ENCODE data around the gene AKAP8L.

Gene AKAP8L

DNA sequence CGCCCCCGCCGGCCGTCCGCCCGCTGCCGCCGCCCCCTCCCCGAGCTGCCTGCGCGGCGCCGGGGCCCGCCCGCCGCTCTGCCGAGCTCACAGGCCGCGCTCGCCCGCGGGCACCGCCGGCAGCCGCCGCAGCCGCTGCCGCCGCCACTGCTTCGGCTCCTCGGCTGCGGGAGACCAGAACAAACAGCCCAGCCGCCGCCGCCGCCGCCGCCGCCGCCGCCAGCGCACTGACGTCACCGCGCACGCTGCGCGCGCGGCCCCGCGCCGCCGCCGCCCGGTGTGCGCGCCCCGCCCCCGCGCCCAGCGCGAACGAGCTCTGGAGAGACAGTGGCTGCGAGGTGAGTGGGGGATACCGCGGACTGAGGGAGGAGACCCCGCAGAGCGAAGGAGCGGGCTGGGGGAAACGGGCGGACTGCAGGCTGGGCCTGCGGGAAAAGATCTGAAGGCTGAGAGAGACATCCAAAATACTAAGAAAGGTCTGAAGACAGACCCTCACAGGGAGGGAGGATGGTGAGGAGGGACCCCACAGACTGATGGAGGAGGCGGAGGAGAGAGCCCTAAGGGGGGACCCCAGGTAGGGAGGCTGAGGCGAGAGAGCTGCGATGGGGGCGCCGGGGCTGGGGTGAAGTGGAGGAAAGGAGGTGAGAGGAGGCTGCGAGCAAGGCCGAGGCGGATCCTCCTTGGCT lies 86.3 kb downstream of the AKAP8L start, which contains the start of gene BRD4:
TSS of gene BRD4 (minus strand) at position 229 of the 686 bp plus-strand sequence. CDS start 59,440 bp downstream, outside the sequence.
- Histone ChIP-seq H4K8ac (ENCODE audit: low read depth, low read length) (peak within 1 kb of the TSS; percentile 88), H3K4me2 (ENCODE audit: low read length) (peak within 1 kb of the TSS; percentile 95), H2BK5ac (ENCODE audit: low read depth, low read length, poor library complexity) (peak within 1 kb of the TSS; percentile 97), H3K4me3 (ENCODE audit: low read depth, low read length) (peak within 1 kb of the TSS; percentile 97), H3K18ac (ENCODE audit: low read length) (peak within 1 kb of the TSS; percentile 100), H3K23ac (ENCODE audit: low read length) (no peak within 1 kb of the TSS), H3K36me3 (ENCODE audit: control insufficient read depth in 1 of 2, insufficient read depth in 2 of 2, low read length in 2 of 2) (no peaks in the 10 kb centered on the region), H3K79me1 (ENCODE audit: low read length) (peaks cover 14% of the 10 kb centered on the region), H2AFZ (ENCODE audit: insufficient read depth, low read length, poor library complexity) (peak within 1 kb of the TSS; percentile 73), H4K12ac (ENCODE audit: low read depth, low read length) (peak within 1 kb of the TSS; percentile 75), H3K9ac (ENCODE audit: low read length) (peak within 1 kb of the TSS; percentile 99), H3K9me3 (ENCODE audit: insufficient read depth, low read depth, low read length) (no peaks in the 10 kb centered on the region), H3K4ac (ENCODE audit: low read depth, low read length) (peak within 1 kb of the TSS; percentile 99), H3K27ac (ENCODE audit: low read depth, low read length) (peak within 1 kb of the TSS; percentile 96), H3K14ac (ENCODE audit: low read length) (peak within 1 kb of the TSS; percentile 100), H3K27me3 (ENCODE audit: insufficient read depth, low read length) (no peaks in the 10 kb centered on the region), H2AK5ac (ENCODE audit: low read length) (peak within 1 kb of the TSS; percentile 90), H4K91ac (ENCODE audit: low read depth, low read length) (peak within 1 kb of the TSS; percentile 97), H3K4me1 (ENCODE audit: control insufficient read depth in 1 of 2, insufficient read depth in 2 of 2, low read length in 2 of 2) (peaks cover 0 to 11% of the 10 kb centered on the region in 2 experiments), H2BK120ac (ENCODE audit: insufficient read depth, low read length, poor library complexity) (peak within 1 kb of the TSS; percentile 92), H2BK12ac (ENCODE audit: low read length) (peak within 1 kb of the TSS; percentile 75), H3K79me2 (ENCODE audit: control insufficient read depth, insufficient read depth, low read length, poor library complexity) (peaks cover 36% of the 10 kb centered on the region)
- DNase-seq, result peak in 1 of 2 donors; percentile 75
- no CpG with 5 or more reads among the region's 81 CpGs for WGBS (ENCODE audit: extremely low coverage, insufficient coverage, insufficient read length)

DNA sequence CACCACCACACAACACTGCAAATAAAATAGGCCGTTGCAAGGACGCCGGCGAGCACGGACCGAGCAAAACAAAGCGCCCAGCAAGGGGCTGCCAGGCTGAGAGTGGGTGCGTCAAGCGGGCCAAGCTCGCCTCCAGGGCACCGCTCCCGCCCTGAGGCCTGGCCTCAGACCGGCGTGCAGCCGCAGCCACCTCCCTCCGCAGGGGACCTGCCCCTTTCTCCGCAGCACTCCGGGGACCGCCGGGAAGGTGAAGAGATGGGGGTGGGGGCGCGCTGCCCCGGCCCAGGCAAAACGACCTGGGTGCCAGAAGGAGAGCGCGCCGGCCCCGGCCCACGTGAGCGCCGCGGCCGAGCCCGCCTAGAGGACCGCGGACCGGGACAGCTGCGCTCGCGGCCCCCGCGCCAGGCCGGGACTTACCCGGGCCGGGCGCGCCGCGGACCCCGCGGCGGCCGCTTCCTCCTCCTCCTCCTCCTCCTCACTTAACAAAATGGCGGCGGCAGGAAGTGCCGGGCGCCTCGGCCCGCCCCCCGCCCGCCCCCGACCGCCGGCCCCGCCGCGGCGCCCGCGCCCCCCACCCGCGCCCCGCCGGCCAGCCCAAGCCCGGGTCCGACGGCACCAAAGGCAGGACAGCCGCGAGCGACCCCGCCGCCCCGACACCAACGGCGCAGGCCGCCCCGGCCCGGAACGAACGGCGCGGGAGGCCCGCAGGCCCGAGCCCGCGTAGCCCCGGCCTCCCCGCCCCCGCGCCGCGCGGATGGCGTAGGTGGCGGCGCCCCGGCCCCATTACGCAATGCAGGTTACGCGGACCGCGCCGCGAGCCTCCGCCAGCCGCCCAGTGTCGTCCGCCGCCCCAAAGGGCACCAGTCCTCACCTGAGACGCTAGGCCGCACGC lies 87.1 kb downstream of the AKAP8L start:
- peak overlapping the region; percentile 100 for H3K14ac ChIP-seq (ENCODE audit: low read length)
- H3K4ac ChIP-seq (ENCODE audit: low read depth, low read length), result peak overlapping the region; percentile 99
- H4K12ac ChIP-seq (ENCODE audit: low read depth, low read length), result peak overlapping the region; percentile 75
- H3K4me3 ChIP-seq (ENCODE audit: low read depth, low read length), result peak overlapping the region; percentile 97
- peak overlapping the region; percentile 97 for H4K91ac ChIP-seq (ENCODE audit: low read depth, low read length)
- peak overlapping the region; percentile 92 for H2BK120ac ChIP-seq (ENCODE audit: insufficient read depth, low read length, poor library complexity)
- peak overlapping the region; percentile 73 for H2AFZ ChIP-seq (ENCODE audit: insufficient read depth, low read length, poor library complexity)
- H2AK5ac ChIP-seq (ENCODE audit: low read length), result peak overlapping the region; percentile 90
- no peaks in the 10 kb centered on the region for H3K9me3 ChIP-seq (ENCODE audit: insufficient read depth, low read depth, low read length)
- no peaks in the 10 kb centered on the region for H3K27me3 ChIP-seq (ENCODE audit: insufficient read depth, low read length)
- peak overlapping the region; percentile 96 for H3K27ac ChIP-seq (ENCODE audit: low read depth, low read length)
- peak overlapping the region; percentile 88 for H4K8ac ChIP-seq (ENCODE audit: low read depth, low read length)
- peak overlapping the region; percentile 97 for H2BK5ac ChIP-seq (ENCODE audit: low read depth, low read length, poor library complexity)
- peak overlapping the region; percentile 99 for H3K9ac ChIP-seq (ENCODE audit: low read length)
- H3K4me1 ChIP-seq (ENCODE audit: control insufficient read depth in 1 of 2, insufficient read depth in 2 of 2, low read length in 2 of 2), result peaks cover 5 to 11% of the 10 kb centered on the region in 2 experiments
- WGBS (ENCODE audit: extremely low coverage, insufficient coverage, insufficient read length), result no CpG with 5 or more reads among the region's 122 CpGs
- peaks cover 43% of the 10 kb centered on the region for H3K79me2 ChIP-seq (ENCODE audit: control insufficient read depth, insufficient read depth, low read length, poor library complexity)
- peaks cover 14% of the 10 kb centered on the region for H3K79me1 ChIP-seq (ENCODE audit: low read length)
- peak overlapping the region; percentile 75 for H2BK12ac ChIP-seq (ENCODE audit: low read length)
- no peaks in the 10 kb centered on the region for H3K36me3 ChIP-seq (ENCODE audit: control insufficient read depth in 1 of 2, insufficient read depth in 2 of 2, low read length in 2 of 2)
- H3K18ac ChIP-seq (ENCODE audit: low read length), result peak overlapping the region; percentile 100
- DNase-seq, result peak; percentile 33 to 67
- no peak overlapping the region for H3K23ac ChIP-seq (ENCODE audit: low read length)
- H3K4me2 ChIP-seq (ENCODE audit: low read length), result peak overlapping the region; percentile 95

DNA sequence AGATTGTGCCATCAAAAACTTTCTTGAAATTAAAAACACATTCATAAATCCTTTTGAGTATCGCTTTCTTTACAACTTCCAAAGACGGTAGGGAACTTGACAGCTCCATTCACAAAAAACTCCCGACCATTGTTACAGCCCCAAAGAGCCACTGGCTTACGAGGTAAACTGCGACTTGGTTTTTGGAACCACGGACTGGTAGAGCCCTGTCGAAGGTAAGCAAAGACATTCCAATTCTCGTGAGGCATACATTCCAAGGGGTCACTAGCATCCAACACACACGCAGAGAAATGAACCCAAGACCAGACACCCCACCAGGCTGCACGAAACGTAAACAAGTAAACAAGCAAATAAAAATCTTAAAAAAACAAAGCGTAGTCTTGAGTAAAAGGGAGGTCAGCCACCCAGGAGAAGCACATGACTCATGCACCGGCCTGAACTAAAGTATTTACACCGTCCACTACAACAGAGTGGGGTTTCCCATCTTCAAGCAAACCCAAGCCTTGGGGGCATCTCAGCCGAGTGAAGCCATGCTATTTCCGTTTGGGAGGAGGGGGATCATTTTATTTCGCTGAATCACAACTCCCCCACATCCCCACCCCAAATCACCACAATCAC lies 87.9 kb downstream of the AKAP8L start:
- peak overlapping the region; percentile 96 for H3K27ac ChIP-seq (ENCODE audit: low read depth, low read length)
- H3K9me3 ChIP-seq (ENCODE audit: insufficient read depth, low read depth, low read length), result no peaks in the 10 kb centered on the region
- H3K4me3 ChIP-seq (ENCODE audit: low read depth, low read length), result peak overlapping the region; percentile 97
- peaks cover 14% of the 10 kb centered on the region for H3K79me1 ChIP-seq (ENCODE audit: low read length)
- peak overlapping the region; percentile 95 for H3K4me2 ChIP-seq (ENCODE audit: low read length)
- H2BK12ac ChIP-seq (ENCODE audit: low read length), result no peak overlapping the region
- peak overlapping the region; percentile 90 for H2AK5ac ChIP-seq (ENCODE audit: low read length)
- H4K91ac ChIP-seq (ENCODE audit: low read depth, low read length), result peak overlapping the region; percentile 85
- H4K12ac ChIP-seq (ENCODE audit: low read depth, low read length), result peak overlapping the region; percentile 75
- H3K18ac ChIP-seq (ENCODE audit: low read length), result peak overlapping the region; percentile 97
- no CpG with 5 or more reads among the region's 17 CpGs for WGBS (ENCODE audit: extremely low coverage, insufficient coverage, insufficient read length)
- peaks cover 7 to 11% of the 10 kb centered on the region in 2 experiments for H3K4me1 ChIP-seq (ENCODE audit: control insufficient read depth in 1 of 2, insufficient read depth in 2 of 2, low read length in 2 of 2)
- H2BK5ac ChIP-seq (ENCODE audit: low read depth, low read length, poor library complexity), result peak overlapping the region; percentile 85
- H3K9ac ChIP-seq (ENCODE audit: low read length), result peak overlapping the region; percentile 88
- peak overlapping the region; percentile 99 for H3K4ac ChIP-seq (ENCODE audit: low read depth, low read length)
- peak; percentile 79 to 81 for DNase-seq
- H3K27me3 ChIP-seq (ENCODE audit: insufficient read depth, low read length), result no peaks in the 10 kb centered on the region
- peak overlapping the region; percentile 73 for H2AFZ ChIP-seq (ENCODE audit: insufficient read depth, low read length, poor library complexity)
- peaks cover 47% of the 10 kb centered on the region for H3K79me2 ChIP-seq (ENCODE audit: control insufficient read depth, insufficient read depth, low read length, poor library complexity)
- H4K8ac ChIP-seq (ENCODE audit: low read depth, low read length), result peak overlapping the region; percentile 68
- no peaks in the 10 kb centered on the region for H3K36me3 ChIP-seq (ENCODE audit: control insufficient read depth in 1 of 2, insufficient read depth in 2 of 2, low read length in 2 of 2)
- H3K14ac ChIP-seq (ENCODE audit: low read length), result peak overlapping the region; percentile 100
- peak overlapping the region; percentile 92 for H2BK120ac ChIP-seq (ENCODE audit: insufficient read depth, low read length, poor library complexity)
- no peak overlapping the region for H3K23ac ChIP-seq (ENCODE audit: low read length)

Measured in trophoblast cell (in vitro differentiated cells and primary cell).